Vagina (tissue), 2 donors: ENCODE measurements around the gene TUBD1. TPM values are rescaled to one million over a fixed set of nuclear protein-coding genes. Genes with fewer than 3 reads are reported as not detected.
"Not testable (repeated sequence)": the region's sequence is repeated elsewhere in the genome, so short reads cannot be mapped to it uniquely, and the experiment has no call there.

Source experiments
- DNase-seq, 2 donors: peaks; one replicate each; pipeline ENCODE4 v3.0.0-alpha.2; 2017; ENCODE audit errors: extremely low spot score in 2 of 2
- H3K27ac ChIP-seq: fragments of 200-600 bp; sonication (generic); one replicate; pipeline ENCODE4 v1.5.1; 2019
- H3K27me3 ChIP-seq: fragments of 200-600 bp; sonication (generic); one replicate; pipeline ENCODE4 v1.5.1; 2019
- H3K36me3 ChIP-seq, 2 donors: fragments of 200-600 bp; sonication (generic); one replicate each; pipeline ENCODE4 v1.5.1; 2017 to 2019
- H3K4me1 ChIP-seq: fragments of 200-600 bp; sonication (generic); one replicate; pipeline ENCODE4 v1.5.1; 2019
- H3K4me3 ChIP-seq, 2 donors: fragments of 200-600 bp; sonication (generic); 1 replicate in 1 of 2; 2 replicates in 1 of 2; pipeline ENCODE4 v1.5.1; 2016 to 2019
- H3K9me3 ChIP-seq: fragments of 200-600 bp; sonication (generic); one replicate; pipeline ENCODE4 v1.5.1; 2019
- CTCF ChIP-seq, 3 experiments: fragments of 450-650 bp in 2 of 3; fragments of 200-600 bp in 1 of 3; sonication (generic) in 1 of 3; IDR thresholded peaks; one replicate each; pipeline ENCODE4 v1.5.1; 2017 to 2019; ENCODE audit warnings: antibody characterized with exemption in 3 of 3, mild to moderate bottlenecking in 2 of 3, moderate library complexity in 2 of 3
- POLR2A ChIP-seq, 2 donors: fragments of 450-650 bp; IDR thresholded peaks; one replicate each; pipeline ENCODE4 v1.6.1; 2017; ENCODE audit warnings: antibody characterized with exemption in 2 of 2, mild to moderate bottlenecking in 2 of 2, moderate library complexity in 2 of 2
- POLR2AphosphoS5 ChIP-seq, 2 donors: sonication (generic); formaldehyde crosslinking; IDR thresholded peaks; one replicate each; pipeline ENCODE4 v1.9.0; 2017; ENCODE audit warnings: antibody characterized with exemption in 2 of 2, mild to moderate bottlenecking in 2 of 2, low read depth in 1 of 2; ENCODE audit not compliant: insufficient read depth in 1 of 2
- intact Hi-C: fragments of 100-400 bp; cut with DNase I; formaldehyde crosslinking; loops from one replicate; pipeline ENCODE4 v1.15.1; 2023
- total RNA-seq: library from RNA; depleted of rRNA; stranded (reverse); fragments of >200 nt; gene quantifications from one replicate; pipeline ENCODE4 v1.2.3, GENCODE V29; 2016

The TUBD1 gene
- total RNA-seq, 1 donor from 2014 or later, result 16.2 TPM

DNA sequence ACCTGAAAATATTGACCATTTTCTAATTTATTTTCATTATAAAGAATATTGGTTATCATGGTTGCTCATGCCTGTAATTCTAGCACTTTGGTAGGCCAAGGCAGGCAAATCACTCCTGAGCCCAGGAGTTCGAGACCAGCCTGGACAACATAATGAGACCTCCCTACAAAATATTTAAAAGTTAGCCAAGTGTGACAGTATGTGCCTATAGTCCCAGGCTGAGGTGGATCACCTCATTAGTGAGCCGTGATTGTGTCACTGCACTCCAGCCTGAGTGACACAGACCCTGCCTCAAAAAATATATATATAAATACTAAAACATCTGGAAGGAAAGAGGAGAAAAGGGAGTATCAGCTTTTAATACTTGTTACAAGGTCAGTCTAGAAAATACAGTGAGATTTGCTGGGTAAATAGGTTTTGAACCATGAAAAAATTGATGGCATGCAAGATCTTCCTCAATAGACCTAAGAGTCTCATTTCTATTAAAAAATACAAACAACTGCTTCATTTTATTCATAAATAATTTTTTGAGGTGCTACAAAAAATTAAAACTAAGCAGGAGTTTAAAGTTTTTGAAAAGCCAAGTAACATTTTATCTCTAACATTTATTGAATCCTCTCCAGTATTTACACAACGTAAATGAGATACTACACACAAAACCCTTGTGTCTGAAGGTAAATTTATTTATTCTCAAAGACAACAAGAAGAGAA lies 47.7 kb downstream of the TUBD1 start:
- DNase-seq, result no peak
- intact Hi-C loops, result loop anchor here (5.0 kb wide), 1 partner anchor 93 kb away; no protein-coding TSS in a partner anchor
- Histone ChIP-seq H3K27ac (peak overlapping the region; percentile 99), H3K9me3 (no peaks in the 10 kb centered on the region), H3K36me3 (peaks cover 0 to 7% of the 10 kb centered on the region in 2 donors), H3K4me3 (no peak overlapping the region), H3K27me3 (no peaks in the 10 kb centered on the region), H3K4me1 (peaks cover 78% of the 10 kb centered on the region)
- TF ChIP-seq POLR2A (IDR thresholded peaks at IDR 0.05) (no peak), CTCF (IDR thresholded peaks at IDR 0.05) (no peak), POLR2AphosphoS5 (IDR thresholded peaks at IDR 0.05; ENCODE audit: insufficient read depth in 1 of 2, low read depth in 1 of 2) (no peak)

- TF ChIP-seq POLR2A (IDR thresholded peaks at IDR 0.05), result no peak
- TF ChIP-seq POLR2AphosphoS5 (IDR thresholded peaks at IDR 0.05; ENCODE audit: insufficient read depth in 1 of 2, low read depth in 1 of 2), result peak in 1 of 2 donors; percentile 52
- Histone ChIP-seq H3K27me3 (no peaks in the 10 kb centered on the region), H3K4me3 (no peak overlapping the region), H3K9me3 (no peaks in the 10 kb centered on the region), H3K36me3 (peaks cover 0 to 14% of the 10 kb centered on the region in 2 donors), H3K4me1 (peaks cover 70% of the 10 kb centered on the region), H3K27ac (peak overlapping the region; percentile 99)
- intact Hi-C loops, result loop anchor here (5.0 kb wide), 1 partner anchor 91 kb away; no protein-coding TSS in a partner anchor
- DNase-seq, result no peak
These were observed 49.7 kb downstream of the TUBD1 start for GRCh38 chr17:59842901-59843652.

GRCh38 chr17:59841882-59842263 lies 50.9 kb downstream of the TUBD1 start:
- H3K4me3 ChIP-seq, result peak overlapping the region; percentile 64 to 80
- intact Hi-C loops, result loop anchor here (5.0 kb wide), 1 partner anchor 90 kb away; no protein-coding TSS in a partner anchor
- peaks cover 63% of the 10 kb centered on the region for H3K4me1 ChIP-seq

DNA sequence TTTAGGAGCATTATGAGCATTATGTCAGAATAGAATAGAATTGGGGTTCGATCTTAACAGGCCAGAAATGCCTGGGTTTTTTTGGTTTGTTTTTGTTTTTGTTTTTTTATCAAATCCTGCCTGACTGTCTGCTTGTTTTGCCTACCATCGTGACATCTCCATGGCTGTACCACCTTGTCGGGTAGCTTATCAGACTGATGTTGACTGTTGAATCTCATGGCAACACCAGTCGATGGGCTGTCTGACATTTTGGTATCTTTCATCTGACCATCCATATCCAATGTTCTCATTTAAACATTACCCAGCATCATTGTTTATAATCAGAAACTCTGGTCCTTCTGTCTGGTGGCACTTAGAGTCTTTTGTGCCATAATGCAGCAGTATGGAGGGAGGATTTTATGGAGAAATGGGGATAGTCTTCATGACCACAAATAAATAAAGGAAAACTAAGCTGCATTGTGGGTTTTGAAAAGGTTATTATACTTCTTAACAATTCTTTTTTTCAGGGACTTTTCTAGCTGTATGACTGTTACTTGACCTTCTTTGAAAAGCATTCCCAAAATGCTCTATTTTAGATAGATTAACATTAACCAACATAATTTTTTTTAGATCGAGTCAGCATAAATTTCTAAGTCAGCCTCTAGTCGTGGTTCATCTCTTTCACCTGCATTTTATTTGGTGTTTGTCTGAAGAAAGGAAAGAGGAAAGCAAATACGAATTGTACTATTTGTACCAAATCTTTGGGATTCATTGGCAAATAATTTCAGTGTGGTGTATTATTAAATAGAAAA lies 51.5 kb downstream of the TUBD1 start:
- intact Hi-C loops, result loop anchor here (5.0 kb wide), 1 partner anchor 89 kb away; no protein-coding TSS in a partner anchor
- Histone ChIP-seq H3K27ac (peak overlapping the region; percentile 99), H3K36me3 (peaks cover 0 to 14% of the 10 kb centered on the region in 2 donors), H3K4me1 (peaks cover 65% of the 10 kb centered on the region), H3K4me3 (peak overlapping the region; percentile 64 to 80)
- H3K27me3 ChIP-seq, H3K9me3 ChIP-seq, DNase-seq: not testable (repeated sequence)

More at GRCh38 chr17:59841882-59842263, 50.9 kb downstream of the TUBD1 start:
- DNase-seq, H3K9me3 ChIP-seq, H3K27me3 ChIP-seq: not testable (repeated sequence)
- Histone ChIP-seq H3K36me3 (peaks cover 0 to 14% of the 10 kb centered on the region in 2 donors), H3K27ac (peak overlapping the region; percentile 99)

GRCh38 chr17:59840329-59841090 lies 52.2 kb downstream of the TUBD1 start:
- Histone ChIP-seq H3K4me1 (peaks cover 59% of the 10 kb centered on the region), H3K4me3 (peak overlapping the region; percentile 64 to 80), H3K27me3 (no peaks in the 10 kb centered on the region), H3K27ac (peak overlapping the region; percentile 99), H3K9me3 (no peaks in the 10 kb centered on the region), H3K36me3 (peaks cover 0 to 14% of the 10 kb centered on the region in 2 donors)
- no peak for TF ChIP-seq POLR2A (IDR thresholded peaks at IDR 0.05)
- no peak for TF ChIP-seq POLR2AphosphoS5 (IDR thresholded peaks at IDR 0.05; ENCODE audit: insufficient read depth in 1 of 2, low read depth in 1 of 2)
- intact Hi-C loops, result loop anchor here (5.0 kb wide), 1 partner anchor 88 kb away; no protein-coding TSS in a partner anchor
- DNase-seq, result no peak

GRCh38 chr17:59839651-59840328 lies 53.0 kb downstream of the TUBD1 start:
- Histone ChIP-seq H3K9me3 (no peaks in the 10 kb centered on the region), H3K36me3 (peaks cover 0 to 14% of the 10 kb centered on the region in 2 donors), H3K4me3 (peak overlapping the region; percentile 64 to 80), H3K27me3 (no peaks in the 10 kb centered on the region), H3K27ac (peak overlapping the region; percentile 99), H3K4me1 (peaks cover 52% of the 10 kb centered on the region)
- intact Hi-C loops, result loop anchor here (5.0 kb wide), 1 partner anchor 87 kb away; no protein-coding TSS in a partner anchor
- TF ChIP-seq CTCF (IDR thresholded peaks at IDR 0.05) (no peak), POLR2A (IDR thresholded peaks at IDR 0.05) (no peak), POLR2AphosphoS5 (IDR thresholded peaks at IDR 0.05; ENCODE audit: insufficient read depth in 1 of 2, low read depth in 1 of 2) (peak in 1 of 2 donors; percentile 4)
- DNase-seq, result no peak
